ENCODE results near the gene NKD2.
"Not testable (repeated sequence)": the region's sequence is repeated elsewhere in the genome, so short reads cannot be mapped to it uniquely, and the experiment has no call there.

NKD2 gene

DNA sequence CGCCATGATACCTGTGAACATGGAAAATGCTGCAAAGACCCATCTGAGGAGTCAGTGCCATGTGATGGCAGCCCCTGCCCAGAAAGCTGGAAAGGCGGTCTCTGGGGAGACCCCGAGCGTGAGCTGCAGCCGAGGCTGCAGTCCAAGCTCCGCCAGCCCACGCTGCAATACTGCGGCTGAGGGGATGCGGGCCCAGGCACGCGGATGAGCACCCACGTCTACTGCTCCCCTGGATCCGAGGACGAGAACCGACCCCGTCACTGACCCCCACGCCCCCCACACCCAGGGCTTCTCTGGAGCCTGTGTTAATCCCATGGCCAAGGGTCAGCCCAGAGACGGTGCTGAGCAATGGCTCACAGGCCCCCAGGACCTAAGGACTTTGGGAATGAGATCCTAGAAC, 70.9 kb downstream of the NKD2 start:
- TF ChIP-seq EZH2phosphoT487 (IDR thresholded peaks at IDR 0.05; ENCODE audit: borderline replicate concordance, low read length), result no peak
- no peak overlapping the region for H3K4me2 ChIP-seq (ENCODE audit: low read length)
- H3K9me2 ChIP-seq (replicated peaks; ENCODE audit: control insufficient read depth, low read length), result no peaks in the 10 kb centered on the region
- no peaks in the 10 kb centered on the region for H3K4me1 ChIP-seq (ENCODE audit: control insufficient read depth, low read length)
- H3K36me3 ChIP-seq (ENCODE audit: control insufficient read depth, low read length), result no peaks in the 10 kb centered on the region
- no peaks in the 10 kb centered on the region for H3F3A ChIP-seq (ENCODE audit: control insufficient read depth, insufficient read depth)
- no peak overlapping the region for H3K27ac ChIP-seq (ENCODE audit: low read depth, low read length)
- no peaks in the 10 kb centered on the region for H3K79me2 ChIP-seq (ENCODE audit: control insufficient read depth, low read length)
- H3K9me3 ChIP-seq (ENCODE audit: control insufficient read depth, insufficient read depth, low read length), result peaks cover 10% of the 10 kb centered on the region; the same call in 1 of the 2 replicates
- no peaks in the 10 kb centered on the region for H4K20me1 ChIP-seq (ENCODE audit: control insufficient read depth, insufficient read depth, low read depth, low read length)
- no peak overlapping the region for H3K4me3 ChIP-seq (ENCODE audit: low read length)
- no peaks in the 10 kb centered on the region for H3K27me3 ChIP-seq (ENCODE audit: control insufficient read depth, low read length)

DNA sequence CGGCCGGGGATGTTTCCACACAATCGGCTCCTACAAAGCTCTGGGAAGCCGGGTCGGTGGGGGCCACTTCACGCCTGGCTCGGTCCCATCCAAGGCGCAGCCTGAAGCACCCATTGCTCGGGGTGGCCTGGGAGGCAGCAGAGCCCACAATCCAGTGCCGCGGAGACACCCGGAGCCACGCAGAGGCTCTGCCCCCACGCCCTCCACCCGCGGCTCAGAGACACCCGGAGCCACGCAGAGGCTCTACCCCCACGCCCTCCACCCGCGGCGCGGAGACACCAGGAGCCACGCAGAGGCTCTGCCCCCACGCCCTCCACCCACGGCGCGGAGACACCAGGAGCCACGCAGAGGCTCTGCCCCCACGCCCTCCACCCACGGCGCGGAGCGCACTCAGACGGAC, 71.4 kb downstream of the NKD2 start:
- H3K9me3 ChIP-seq (ENCODE audit: control insufficient read depth, insufficient read depth, low read length), result peaks cover 15% of the 10 kb centered on the region; the same call in 1 of the 2 replicates
- no peak overlapping the region for H3K4me2 ChIP-seq (ENCODE audit: low read length)
- H3K79me2 ChIP-seq (ENCODE audit: control insufficient read depth, low read length), result no peaks in the 10 kb centered on the region
- H3K9me2 ChIP-seq (replicated peaks; ENCODE audit: control insufficient read depth, low read length), result no peaks in the 10 kb centered on the region
- H3K4me3 ChIP-seq (ENCODE audit: low read length), result no peak overlapping the region
- H3K36me3 ChIP-seq (ENCODE audit: control insufficient read depth, low read length), result no peaks in the 10 kb centered on the region
- TF ChIP-seq, protein P1, sequence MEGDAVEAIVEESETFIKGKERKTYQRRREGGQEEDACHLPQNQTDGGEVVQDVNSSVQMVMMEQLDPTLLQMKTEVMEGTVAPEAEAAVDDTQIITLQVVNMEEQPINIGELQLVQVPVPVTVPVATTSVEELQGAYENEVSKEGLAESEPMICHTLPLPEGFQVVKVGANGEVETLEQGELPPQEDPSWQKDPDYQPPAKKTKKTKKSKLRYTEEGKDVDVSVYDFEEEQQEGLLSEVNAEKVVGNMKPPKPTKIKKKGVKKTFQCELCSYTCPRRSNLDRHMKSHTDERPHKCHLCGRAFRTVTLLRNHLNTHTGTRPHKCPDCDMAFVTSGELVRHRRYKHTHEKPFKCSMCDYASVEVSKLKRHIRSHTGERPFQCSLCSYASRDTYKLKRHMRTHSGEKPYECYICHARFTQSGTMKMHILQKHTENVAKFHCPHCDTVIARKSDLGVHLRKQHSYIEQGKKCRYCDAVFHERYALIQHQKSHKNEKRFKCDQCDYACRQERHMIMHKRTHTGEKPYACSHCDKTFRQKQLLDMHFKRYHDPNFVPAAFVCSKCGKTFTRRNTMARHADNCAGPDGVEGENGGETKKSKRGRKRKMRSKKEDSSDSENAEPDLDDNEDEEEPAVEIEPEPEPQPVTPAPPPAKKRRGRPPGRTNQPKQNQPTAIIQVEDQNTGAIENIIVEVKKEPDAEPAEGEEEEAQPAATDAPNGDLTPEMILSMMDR (IDR thresholded peaks at IDR 0.05; ENCODE audit: low read depth, low read length, poor library complexity, severe bottlenecking), result no peak
- no peak for TF ChIP-seq EZH2phosphoT487 (IDR thresholded peaks at IDR 0.05; ENCODE audit: borderline replicate concordance, low read length)
- no peaks in the 10 kb centered on the region for H3F3A ChIP-seq (ENCODE audit: control insufficient read depth, insufficient read depth)
- no peaks in the 10 kb centered on the region for H3K27me3 ChIP-seq (ENCODE audit: control insufficient read depth, low read length)
- H3K27ac ChIP-seq (ENCODE audit: low read depth, low read length), result no peak overlapping the region
- no peaks in the 10 kb centered on the region for H4K20me1 ChIP-seq (ENCODE audit: control insufficient read depth, insufficient read depth, low read depth, low read length)
- no peaks in the 10 kb centered on the region for H3K4me1 ChIP-seq (ENCODE audit: control insufficient read depth, low read length)

DNA sequence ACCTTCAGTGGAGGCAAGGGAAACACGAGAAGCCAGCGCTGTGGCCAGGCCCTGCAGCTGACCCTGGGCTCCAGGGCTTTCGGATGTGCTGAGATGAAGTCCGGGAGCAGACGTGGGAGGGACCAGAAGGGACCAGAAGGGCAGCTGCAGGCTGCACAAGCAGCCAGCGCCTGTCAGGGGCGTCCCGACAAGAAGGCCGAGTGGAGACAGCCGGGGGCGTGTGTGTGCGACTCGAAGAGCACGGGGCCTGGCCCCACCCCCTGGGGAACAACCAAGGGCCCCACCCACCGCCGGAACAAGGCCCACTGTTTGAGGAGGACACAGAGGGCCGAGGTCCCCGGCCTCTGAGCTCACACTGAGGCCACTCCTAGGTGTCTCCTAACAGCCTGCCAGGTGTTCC, 71.8 kb downstream of the NKD2 start:
- no peak overlapping the region for H3K27ac ChIP-seq (ENCODE audit: low read depth, low read length)

DNA sequence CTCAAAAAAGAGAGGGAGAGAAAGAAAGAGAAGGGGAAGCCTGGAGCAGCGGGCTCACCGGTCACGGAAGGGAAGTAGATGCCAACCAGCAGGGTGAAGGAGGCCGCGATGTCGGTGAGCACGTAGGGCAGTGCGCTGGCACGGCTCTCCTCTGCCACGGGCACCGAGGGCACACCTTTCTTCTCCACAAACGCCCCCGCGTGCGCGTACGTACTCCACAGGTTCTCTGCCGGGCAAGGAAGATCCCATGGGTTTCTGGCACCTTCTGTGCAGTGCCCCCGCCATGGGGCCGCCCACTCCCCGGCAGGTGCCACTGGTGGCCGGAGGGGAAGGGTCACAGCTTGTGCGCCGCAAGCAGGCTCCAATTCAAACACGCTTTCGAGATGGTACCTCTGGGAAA, 72.9 kb downstream of the NKD2 start:
- Histone ChIP-seq H3K27ac (ENCODE audit: low read depth, low read length) (no peak overlapping the region), H3K27me3 (ENCODE audit: control insufficient read depth, low read length) (no peaks in the 10 kb centered on the region), H3K36me3 (ENCODE audit: control insufficient read depth, low read length) (no peaks in the 10 kb centered on the region), H3K4me2 (ENCODE audit: low read length) (no peak overlapping the region), H3K9me2 (replicated peaks; ENCODE audit: control insufficient read depth, low read length) (no peaks in the 10 kb centered on the region), H3K9me3 (ENCODE audit: control insufficient read depth, insufficient read depth, low read length) (peaks cover 19% of the 10 kb centered on the region; the same call in 1 of the 2 replicates), H3K4me1 (ENCODE audit: control insufficient read depth, low read length) (no peaks in the 10 kb centered on the region), H3K4me3 (ENCODE audit: low read length) (no peak overlapping the region), H3K79me2 (ENCODE audit: control insufficient read depth, low read length) (no peaks in the 10 kb centered on the region), H4K20me1 (ENCODE audit: control insufficient read depth, insufficient read depth, low read depth, low read length) (no peaks in the 10 kb centered on the region), H3F3A (ENCODE audit: control insufficient read depth, insufficient read depth) (no peaks in the 10 kb centered on the region)
- TF ChIP-seq, protein P1 (IDR thresholded peaks at IDR 0.05; ENCODE audit: low read depth, low read length, poor library complexity, severe bottlenecking), result no peak
- no peak for TF ChIP-seq EZH2phosphoT487 (IDR thresholded peaks at IDR 0.05; ENCODE audit: borderline replicate concordance, low read length)

More for the DNA sequence above, 71.8 kb downstream of the NKD2 start:
- Histone ChIP-seq H3K36me3 (ENCODE audit: control insufficient read depth, low read length) (no peaks in the 10 kb centered on the region), H3K4me3 (ENCODE audit: low read length) (no peak overlapping the region), H4K20me1 (ENCODE audit: control insufficient read depth, insufficient read depth, low read depth, low read length) (no peaks in the 10 kb centered on the region), H3K4me1 (ENCODE audit: control insufficient read depth, low read length) (no peaks in the 10 kb centered on the region), H3K27me3 (ENCODE audit: control insufficient read depth, low read length) (no peaks in the 10 kb centered on the region), H3K79me2 (ENCODE audit: control insufficient read depth, low read length) (no peaks in the 10 kb centered on the region), H3K4me2 (ENCODE audit: low read length) (no peak overlapping the region), H3K9me3 (ENCODE audit: control insufficient read depth, insufficient read depth, low read length) (peaks cover 19% of the 10 kb centered on the region; the same call in 1 of the 2 replicates), H3K9me2 (replicated peaks; ENCODE audit: control insufficient read depth, low read length) (no peaks in the 10 kb centered on the region), H3F3A (ENCODE audit: control insufficient read depth, insufficient read depth) (no peaks in the 10 kb centered on the region)
- TF ChIP-seq EZH2phosphoT487 (IDR thresholded peaks at IDR 0.05; ENCODE audit: borderline replicate concordance, low read length), result no peak
- TF ChIP-seq, protein P1 (IDR thresholded peaks at IDR 0.05; ENCODE audit: low read depth, low read length, poor library complexity, severe bottlenecking), result no peak

DNA sequence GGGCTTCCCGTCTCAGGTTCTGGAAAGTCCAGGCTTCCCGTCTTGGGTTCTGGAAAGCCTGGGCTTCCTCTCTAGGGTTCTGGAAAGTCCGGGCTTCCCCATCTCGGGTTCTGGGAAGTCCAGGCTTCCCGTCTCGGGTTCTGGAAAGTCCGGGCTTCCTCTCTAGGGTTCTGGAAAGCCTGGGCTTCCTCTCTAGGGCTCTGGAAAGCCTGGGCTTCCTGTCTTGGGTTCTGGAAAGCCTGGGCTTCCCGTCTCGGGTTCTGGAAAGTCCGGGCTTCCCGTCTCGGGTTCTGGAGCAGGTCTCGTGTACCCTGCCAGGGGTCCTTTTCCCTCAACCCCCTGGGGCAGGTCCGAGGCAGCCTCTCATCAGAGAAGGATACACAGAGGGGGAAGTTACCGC, 74.4 kb downstream of the NKD2 start:
- H3F3A ChIP-seq (ENCODE audit: control insufficient read depth, insufficient read depth); H3K4me3 ChIP-seq (ENCODE audit: low read length); H3K4me1 ChIP-seq (ENCODE audit: control insufficient read depth, low read length); H3K79me2 ChIP-seq (ENCODE audit: control insufficient read depth, low read length); H3K36me3 ChIP-seq (ENCODE audit: control insufficient read depth, low read length); H4K20me1 ChIP-seq (ENCODE audit: control insufficient read depth, insufficient read depth, low read depth, low read length); H3K4me2 ChIP-seq (ENCODE audit: low read length); H3K27ac ChIP-seq (ENCODE audit: low read depth, low read length); H3K27me3 ChIP-seq (ENCODE audit: control insufficient read depth, low read length); H3K9me2 ChIP-seq (replicated peaks; ENCODE audit: control insufficient read depth, low read length): not testable (repeated sequence)
- H3K9me3 ChIP-seq (ENCODE audit: control insufficient read depth, insufficient read depth, low read length), result peaks cover 19% of the 10 kb centered on the region; the same call in 1 of the 2 replicates

All from DOHH2 (cell line).